Inflammatory macrophage treated with lipopolysaccharide for 1 hour (primary cell): ENCODE measurements around the gene CCDC18.
"Not testable (repeated sequence)": the region's sequence is repeated elsewhere in the genome, so short reads cannot be mapped to it uniquely, and the experiment has no call there.

Experiments
- DNase-seq, 2 donors: peaks; one replicate each; pipeline ENCODE4 v3.0.0-alpha.2; 2020 to 2022

Gene CCDC18

DNA sequence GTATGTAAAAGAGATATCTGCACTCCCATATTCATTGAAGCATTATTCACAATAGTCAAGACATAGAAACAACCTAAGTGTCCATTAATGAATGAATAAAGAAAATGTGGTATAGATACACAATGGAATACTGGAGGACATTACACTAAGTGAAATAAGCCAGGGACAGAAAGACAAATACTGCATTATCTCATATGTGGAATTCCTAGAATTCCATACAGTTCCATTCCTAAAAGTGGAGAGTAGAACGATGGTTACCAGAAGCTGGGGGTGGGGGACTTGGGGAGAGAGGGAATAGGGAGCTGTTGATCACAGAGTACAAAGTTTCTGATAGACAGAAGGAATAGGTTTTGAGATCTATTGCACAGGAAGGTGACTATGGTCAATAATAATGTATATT, 7.7 kb upstream of the CCDC18 start:
- DNase-seq, result no peak

DNA sequence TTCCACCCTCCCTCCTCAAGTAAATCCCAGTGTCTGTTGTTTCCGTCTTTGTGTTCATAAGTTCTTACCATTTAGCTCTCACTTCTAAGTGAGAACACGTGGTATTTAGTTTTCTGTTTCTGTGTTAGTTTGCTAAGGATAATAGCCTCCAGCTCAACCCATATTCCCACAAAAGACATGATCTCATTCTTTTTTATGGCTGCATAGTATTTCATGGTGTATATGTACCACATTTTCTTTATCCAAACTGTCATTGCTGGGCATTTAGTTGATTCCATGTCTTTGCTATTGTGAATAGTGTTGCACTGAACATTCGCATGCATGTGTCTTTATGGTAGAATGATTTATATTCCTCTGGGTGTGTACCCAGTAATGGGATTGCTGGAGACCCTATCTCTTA, 5.9 kb upstream of the CCDC18 start:
- not testable (repeated sequence) for DNase-seq

DNA sequence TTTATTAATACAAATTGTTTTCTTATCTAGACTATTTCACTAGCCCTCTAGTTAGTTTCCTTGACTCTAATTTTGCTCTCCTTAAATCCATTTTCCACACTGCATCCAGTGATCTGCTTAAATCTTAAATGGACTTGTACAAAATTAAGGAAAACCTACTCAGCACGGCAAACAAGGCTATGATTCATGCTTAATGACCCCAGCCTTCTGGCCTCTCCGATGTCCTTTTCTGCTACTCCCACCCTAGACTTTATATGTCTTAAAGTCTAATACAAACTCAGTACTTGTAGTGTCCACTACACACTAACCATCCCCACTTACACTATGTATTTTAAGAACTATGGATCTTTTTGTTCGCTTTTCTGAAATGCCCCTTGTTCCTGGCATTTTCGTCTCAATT, 2.5 kb upstream of the CCDC18 start:
- no peak for DNase-seq

DNA sequence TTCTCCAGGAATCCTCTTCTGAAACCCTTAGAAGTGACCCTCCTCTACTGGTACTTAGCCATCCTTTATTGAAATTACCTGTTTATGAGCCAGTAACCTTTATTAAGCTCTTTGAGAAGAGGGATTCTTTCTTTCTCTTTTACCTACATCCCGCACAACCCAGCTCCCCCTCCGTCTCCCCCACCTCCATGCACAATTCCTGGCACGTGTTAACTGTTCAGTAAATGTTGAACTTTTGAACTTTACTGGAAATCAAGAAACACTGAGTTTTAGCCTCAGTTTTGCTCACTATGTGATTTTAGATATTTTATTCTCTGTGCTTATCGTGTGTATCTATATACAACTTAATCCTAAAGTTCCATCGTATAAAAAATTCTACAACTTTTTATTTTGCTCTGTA, 2.1 kb upstream of the CCDC18 start:
- DNase-seq, result no peak

DNA sequence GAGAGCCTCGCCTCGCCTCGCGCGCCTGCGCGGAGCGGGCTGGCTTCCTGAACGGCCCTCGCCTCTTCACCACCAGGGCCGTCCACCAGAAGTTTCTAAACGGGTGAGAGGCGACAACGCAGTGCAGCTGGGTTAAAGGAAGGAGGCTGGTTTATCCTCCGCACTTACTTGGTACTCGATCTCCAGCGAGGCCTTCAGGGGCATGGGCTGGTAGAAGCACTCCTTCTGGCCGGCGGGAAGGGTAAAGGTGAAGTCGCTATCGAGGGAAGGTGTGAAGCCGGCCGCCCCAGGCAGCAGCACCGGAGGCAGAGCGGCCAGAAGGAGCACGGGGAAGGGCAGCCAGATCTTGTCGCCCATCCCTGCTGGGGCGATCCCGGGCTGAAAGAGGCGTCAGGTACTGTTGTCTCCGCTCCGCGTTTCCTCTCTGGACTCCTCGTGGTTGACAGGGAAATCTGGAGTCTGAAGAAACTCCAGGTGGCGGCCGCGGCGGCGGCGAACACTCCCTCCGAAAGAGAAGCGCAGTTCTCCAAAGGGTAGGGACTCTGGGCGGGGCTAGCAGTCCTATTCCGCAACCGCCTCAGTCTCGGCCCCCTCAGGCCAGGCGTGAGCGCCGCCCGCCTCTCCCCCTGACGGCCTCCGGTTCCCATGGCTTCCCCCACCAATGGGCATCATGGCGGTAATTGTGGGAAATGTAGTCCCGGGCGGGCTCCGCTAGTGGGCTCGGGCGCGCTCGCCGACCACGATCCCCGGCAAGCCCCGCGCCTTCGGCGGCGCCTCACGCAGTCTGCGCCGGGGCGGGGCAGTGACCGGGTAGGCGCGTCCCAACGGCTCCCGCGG, 420 bp upstream of the CCDC18 start, which contains the start of gene TMED5:
TSS of gene TMED5 (minus strand) at position 528 of the 837 bp plus-strand sequence. CDS start at position 357, 171 bp downstream.
- DNase-seq, result peak; percentile 98

DNA sequence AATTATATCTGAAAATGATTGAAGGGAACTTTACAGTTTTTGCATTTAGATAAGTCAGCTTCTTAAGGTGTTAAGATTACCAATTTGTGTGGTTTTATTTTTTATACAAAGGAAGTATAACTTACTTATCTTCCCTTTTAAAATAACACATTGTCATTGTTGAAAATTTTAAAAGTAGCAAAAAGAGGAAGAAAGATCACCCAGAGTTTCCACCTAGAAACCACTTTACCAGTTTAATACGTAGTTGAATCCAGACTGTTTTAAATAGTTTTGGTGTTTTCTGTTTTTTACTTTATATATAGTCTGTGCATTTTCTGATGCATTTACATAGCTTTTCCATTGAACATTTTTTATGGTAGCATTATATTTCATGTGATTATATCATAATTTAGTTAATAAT, 6.1 kb downstream of the CCDC18 start:
- DNase-seq, result peak; percentile 21 to 39

DNA sequence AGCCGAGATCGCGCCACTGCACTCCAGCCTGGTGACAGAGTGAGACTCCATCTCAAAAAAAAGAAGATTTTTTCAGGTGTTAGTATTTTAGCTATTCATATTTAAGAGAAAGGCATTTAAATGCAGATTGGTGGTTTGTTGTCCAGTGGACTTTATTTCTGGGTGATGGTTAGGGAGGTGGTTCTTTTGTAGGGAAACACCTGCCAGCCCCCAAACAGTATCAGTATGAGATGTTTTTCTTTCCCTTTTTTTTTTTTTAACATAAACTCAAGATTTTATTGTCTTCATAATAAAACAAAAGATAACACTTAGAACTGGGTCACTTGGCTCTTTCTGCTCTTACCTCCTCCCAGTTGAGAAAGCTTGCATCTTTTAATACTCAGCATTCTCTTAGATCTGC, 9.9 kb downstream of the CCDC18 start:
- DNase-seq, result no peak

DNA sequence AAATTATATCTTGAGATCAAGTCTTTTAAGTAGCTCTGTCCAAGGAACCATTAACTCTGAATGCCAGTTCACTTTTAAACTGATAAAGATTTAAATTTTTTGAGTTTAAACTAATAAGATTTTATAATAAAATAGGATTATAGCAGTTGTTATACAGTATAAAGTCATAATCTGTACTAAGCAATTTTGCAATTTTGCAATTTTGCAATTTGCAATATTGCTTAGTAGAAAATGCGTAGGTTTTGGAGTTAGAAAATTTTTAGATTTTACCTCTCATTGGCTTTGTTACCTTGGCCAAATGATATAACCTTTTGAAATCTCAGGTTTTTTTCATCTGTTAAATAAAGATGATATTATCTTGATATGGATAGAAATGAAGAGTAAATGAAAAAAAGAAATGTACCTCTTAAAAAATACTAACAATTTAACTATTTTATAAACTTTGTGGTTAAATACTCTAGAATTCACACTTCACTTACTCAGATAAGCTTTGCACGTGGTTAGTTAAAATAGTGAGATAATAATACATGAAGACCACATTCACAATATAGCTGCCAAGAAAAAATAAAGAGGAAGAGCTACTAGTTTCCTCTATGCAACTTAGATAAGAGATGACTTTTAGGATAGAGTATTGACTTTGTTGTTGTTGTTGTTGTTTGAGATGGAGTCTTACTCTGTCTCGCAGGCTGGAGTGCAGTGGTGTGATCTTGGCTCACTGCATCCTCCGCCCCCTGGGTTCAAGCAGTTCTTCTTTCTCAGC, 13.9 kb downstream of the CCDC18 start:
- DNase-seq, result no peak

DNA sequence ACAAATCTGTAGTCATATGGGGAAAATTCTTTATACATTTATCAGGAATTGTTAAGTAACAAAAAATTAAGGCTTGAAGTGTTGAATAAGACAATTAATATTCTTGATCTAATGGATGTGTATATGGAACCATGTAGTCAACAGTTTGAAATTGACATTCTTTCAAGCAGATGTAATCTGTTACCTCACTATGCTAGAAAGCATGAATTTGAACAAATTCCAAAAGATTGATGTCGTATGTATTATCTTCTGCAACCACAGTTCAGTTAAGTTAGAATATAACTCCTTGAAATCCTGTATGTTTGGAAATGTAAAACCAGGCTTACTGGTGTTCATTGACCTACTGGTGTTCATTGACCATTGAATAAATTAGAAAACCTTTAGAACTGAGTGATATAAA, 16.1 kb downstream of the CCDC18 start:
- DNase-seq, result no peak

DNA sequence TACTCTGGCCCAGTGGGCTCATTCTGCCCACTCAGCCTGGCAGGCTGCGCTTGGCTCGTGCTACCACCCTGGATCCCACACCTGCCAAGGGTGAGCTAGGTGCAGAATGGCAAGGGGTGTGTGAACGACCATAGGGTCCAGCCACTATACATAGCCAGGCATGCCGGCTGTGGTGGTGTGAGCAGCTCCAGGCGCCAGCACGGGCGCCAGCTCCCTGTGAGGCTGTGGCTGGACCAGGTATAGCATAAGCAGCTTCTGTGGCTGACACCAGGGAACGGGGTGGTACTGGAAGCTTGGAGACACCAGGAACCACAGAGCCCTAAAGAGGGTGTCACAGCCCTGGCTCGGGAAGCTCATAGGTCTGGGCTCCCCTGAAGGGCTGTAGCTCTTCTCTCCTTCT, 18.6 kb downstream of the CCDC18 start:
- DNase-seq, result no peak

DNA sequence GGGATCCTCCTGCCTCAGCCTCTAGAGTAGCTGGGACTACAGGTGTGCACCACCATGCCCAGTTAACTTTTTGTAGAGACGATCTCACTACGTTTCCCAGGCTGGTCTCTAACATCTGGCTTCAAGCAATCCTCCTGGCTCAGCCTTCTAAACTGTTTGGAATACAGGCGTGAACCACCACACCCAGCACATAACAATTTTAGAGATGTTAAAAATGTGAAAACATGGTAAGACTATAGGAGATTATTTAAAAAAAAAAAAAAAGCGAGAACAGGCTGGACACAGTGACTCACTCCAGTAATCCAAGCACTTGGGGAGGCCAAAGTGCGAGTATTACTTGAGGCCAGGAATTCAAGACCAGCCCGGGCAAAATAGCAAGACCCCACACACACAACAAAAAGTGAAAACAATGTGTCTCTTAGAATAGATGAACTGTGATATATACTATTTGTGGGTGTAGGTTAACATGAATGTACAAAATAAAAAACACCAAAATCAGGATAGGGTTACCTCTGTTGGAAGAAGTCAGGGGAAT, 19.6 kb downstream of the CCDC18 start:
- DNase-seq, result no peak

DNA sequence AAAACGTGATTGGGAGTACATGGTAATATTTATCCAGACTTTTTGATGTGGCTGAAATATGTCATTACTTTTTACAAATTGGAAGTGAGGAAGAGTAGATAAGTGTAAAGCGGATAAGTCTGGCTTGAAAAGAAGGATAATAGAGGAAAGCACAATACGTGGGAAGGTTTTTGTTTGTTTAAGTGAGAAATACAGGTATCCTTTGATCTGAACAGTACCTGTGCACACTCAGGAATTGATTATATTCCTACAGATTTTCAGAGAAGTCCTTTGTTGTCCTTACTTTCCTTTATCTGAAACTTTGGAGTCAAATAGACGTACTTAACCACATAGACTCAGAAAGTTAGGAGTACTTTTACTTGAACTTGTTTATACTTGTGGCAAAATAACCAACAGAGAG, 20.2 kb downstream of the CCDC18 start:
- DNase-seq, result no peak

DNA sequence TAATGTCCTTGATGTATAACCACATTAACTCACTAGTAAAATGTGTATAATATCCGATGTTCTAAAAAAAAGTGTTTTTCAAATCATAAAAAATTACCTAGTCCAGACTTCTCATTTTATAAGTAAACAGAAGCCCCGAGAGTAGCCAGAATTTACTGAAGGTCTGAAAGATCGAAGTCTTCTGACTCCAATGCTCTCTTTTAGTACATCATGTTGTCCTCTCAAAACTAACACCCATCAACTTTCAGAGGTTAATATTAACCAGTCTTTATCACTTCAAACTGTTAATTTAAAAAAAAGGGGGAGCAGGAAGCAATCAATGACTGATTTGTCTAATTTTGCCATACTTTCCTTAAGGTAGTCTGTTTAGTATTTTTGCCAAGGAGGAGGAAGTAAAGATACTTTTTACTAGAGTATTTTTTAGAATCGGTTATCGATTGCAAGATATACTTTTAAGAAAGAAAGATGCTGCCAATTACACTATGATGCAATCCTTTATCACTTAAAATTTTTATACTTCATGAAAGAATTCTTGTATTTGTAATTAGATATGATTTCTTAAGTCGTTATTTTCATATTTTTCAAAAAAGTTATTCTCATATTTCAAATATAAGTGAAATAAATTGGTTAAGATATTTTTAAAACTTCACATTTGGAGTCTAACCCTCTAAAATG, 25.5 kb downstream of the CCDC18 start:
- no peak for DNase-seq

DNA sequence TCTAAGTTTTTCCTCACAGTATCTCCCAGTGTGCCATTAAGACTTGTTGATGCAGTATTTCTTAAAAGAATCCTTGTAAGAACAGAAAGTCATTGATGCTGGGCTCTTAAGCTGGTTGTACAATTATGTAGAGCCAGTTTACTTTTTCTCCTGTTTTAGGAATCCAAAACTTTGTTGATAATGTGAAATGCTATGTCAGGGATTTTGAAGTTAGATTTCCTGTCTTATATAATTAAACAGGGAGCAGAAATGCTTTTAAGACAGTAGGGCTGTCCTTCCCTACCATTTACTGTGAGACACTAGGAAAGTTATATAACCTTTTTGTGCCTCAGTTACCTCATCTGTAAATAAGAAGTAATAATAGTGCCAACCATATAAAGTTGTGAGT, 26.0 kb downstream of the CCDC18 start:
- DNase-seq, result no peak

DNA sequence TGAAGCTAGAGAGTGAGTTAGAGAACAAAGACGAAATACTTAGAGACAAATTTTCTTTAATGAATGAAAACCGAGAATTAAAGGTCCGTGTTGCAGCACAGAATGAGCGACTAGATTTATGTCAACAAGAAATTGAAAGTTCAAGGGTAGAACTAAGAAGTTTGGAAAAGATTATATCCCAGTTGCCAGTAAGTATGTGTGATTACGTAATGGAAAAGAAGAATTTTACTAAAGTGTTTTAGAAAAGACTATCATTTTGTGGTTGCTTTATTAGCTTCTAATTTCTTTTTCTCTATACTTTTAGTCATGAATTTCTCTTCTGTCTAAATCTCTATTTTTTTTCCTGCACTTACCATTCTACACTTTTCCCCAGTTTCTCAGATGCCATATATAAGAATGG, 26.7 kb downstream of the CCDC18 start:
- no peak for DNase-seq

DNA sequence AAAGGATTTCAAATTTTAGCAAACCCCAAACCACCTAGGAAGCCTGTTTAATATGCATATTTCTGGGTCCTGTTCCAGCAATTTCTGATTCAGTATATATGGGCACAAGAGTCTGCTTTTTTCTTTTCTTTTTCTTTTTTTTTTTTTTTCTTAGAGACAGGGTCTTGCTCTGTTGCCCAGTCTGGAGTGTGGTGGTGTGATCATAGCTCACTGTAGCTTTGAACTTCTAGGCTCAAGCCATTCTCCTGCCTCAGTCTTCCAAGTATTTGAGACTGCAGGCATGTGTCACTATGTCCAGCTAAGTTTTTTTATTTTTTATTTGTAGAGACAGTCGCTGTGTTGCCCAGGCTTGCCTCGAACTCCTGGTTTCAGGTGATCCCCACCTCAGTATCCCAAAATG, 34.8 kb downstream of the CCDC18 start:
- DNase-seq, result no peak

DNA sequence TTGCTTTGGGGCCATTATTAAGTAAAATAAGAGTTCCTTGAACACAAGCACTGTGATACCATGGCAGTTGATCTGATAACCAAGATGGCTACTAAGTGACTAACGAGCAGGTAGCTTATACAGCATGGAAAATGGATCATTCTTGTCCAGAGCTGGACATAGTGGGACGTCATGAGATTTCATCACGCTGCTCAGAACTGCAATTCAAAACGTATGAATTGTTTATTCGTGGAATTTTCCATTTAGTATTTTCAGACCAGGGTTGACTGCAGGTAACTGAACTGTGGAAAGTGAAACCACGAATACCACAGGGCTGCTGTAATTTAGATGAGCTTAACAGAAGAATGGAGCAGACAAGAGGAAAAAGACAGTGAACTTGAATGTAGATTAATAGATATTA, 38.9 kb downstream of the CCDC18 start:
- DNase-seq, result no peak

DNA sequence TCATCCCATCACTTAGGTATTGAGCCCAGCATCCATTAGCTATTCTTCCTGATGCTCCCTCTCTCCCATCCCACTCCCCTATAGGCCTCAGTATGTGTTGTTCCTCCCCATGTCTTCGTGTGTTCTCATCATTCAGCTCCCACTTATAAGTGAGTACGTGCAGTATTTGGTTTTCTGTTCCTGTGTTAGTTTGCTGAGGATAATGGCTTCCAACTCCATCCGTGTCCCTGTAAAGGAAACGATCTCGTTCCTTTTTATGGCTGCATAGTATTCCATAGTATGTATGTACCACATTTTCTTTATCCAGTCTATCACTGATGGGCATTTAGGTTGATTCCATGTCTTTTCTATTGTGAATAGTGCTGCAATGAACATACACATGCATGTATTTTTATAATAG, 40.2 kb downstream of the CCDC18 start:
- DNase-seq, result not testable (repeated sequence)

DNA sequence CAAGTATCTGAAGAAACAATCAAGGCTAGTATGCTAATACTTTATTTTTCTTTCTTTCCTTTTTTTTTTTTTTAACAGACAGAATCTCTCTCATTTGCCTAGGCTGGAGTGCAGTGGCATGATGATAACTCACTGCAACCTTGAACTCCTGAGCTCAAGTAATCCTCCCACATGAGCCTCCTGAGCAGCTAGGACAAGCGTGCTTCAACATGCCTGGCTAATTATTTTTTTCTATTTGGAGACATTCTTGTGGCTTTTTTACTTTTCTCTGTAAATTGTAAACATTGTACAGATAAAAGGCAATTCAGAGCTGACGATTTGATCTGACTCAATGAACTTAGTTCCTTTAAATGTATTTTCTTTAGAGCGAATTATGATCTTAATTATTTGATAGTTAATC, 41.4 kb downstream of the CCDC18 start:
- DNase-seq, result no peak

DNA sequence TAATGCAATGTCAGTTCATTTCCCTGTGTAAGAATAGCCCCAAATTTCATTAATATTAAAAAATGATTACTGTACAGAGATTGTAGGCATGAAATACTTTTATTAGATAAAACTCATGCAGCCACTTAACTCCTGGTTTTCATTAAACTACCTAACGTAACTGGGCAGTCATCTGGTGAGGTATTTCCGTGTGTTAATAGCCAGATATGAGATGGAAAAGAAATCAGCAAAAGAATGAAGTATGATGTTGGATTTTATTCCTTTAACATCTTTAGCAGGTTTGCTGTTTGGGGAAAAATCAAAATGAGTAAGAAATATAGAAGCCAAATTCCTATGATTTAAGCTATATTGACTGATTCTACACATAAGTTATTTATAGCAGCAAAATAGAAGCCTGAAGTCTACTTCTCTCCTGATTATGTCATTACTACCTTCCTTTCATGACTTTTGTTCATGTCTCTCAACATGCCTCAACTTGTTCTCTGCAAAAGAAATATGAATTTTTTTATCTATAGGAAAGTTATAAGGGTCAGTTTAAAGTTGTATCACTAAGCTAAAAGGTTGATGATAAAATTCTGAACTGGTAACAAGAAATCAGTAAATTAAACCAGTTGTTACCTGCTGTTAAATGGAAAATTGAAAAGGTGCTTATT, 42.6 kb downstream of the CCDC18 start:
- DNase-seq, result no peak

DNA sequence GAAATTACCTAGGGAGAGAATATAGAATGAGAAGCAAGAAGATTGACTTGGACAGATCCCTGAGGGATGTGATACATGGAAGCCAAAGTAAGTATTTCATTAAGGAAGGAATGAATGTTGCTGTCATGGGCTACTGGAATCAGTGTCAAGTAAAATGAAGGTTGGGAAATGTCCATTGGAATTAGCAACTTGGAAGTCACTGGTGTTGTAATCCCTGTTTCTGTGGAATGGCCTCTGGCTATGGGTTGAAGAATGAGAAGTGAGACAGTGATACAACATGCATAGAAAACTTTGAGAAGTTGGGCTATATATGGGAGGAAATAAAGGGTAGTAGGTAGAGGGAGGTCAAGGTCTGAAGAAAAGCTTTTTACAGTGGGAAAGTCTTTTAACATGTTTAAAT, 54.7 kb downstream of the CCDC18 start:
- no peak for DNase-seq

DNA sequence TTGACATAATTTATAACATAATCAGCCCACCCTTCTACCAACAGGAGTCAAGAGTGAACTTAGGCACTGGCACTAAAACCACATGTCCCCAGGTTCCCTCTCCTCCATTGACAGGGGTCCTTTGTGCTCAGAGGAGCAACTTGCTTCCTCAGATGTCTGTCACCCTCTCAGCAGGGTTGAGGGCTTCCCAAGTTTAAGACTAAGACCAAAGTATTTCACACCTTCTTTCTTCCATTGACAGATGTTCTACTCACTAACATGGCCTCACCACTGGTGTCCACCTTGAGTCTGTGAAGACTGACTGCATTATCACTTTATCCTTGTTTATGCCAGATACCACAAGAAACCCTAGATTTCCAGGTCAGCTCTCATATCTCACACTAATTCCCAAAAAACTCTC, 56.5 kb downstream of the CCDC18 start:
- DNase-seq, result no peak

DNA sequence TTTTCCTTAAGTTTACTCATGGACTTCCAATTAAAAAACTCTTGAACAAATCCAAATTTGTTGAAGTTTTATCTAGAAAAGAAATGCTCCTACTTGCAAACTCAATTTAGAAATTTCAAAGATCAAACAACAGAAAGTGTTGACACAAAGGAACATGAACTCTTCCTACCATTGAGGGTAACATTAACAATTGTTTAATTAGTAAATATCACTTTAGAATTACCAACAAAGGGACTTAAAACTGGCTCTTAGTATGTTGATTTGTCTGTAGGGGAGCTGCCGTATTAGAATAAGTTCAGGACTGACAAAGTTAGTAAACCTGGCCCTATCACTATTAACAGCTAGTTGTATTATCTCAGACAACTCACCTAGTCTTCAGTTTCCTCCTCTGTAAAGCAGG, 57.9 kb downstream of the CCDC18 start:
- DNase-seq, result no peak
